ENCODE results near the gene FXYD4.
"Not testable (repeated sequence)": the region's sequence is repeated elsewhere in the genome, so short reads cannot be mapped to it uniquely, and the experiment has no call there.

Gene FXYD4

DNA sequence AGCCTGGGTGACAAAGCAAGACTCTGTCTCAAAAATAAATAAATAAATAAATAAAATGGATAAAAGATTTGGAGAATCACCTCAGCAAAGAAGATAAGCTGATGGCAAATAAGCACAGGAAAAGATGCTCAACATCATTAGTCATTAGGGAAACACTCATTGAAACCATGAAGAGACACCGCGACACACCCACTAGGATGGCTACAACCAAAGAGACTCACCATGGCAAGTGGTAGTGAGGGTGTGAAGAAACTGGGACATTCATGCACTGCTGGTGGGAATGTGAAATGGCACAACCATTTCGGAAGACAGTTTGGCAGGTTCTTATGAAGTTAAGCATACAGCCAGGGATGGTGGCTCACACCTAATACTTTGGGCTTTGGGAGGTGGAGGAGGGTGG lies 37.8 kb upstream of the FXYD4 start:
- DNase-seq (ENCODE audit: insufficient read length, low spot score) (no peak), FAIRE-seq (no peak)
- TF ChIP-seq POU2F2 (IDR thresholded peaks at IDR 0.05; ENCODE audit: low read depth, low read length) (no peak), POLR2AphosphoS5 (IDR thresholded peaks at IDR 0.05; ENCODE audit: low read depth, low read length) (no peak), TAF1 (IDR thresholded peaks at IDR 0.05; ENCODE audit: low read depth, low read length) (no peak), PAX5 (IDR thresholded peaks at IDR 0.05; ENCODE audit: insufficient read depth, low read length, severe bottlenecking) (no peak), SPI1 (IDR thresholded peaks at IDR 0.05; ENCODE audit: low read depth, low read length) (no peak), POLR2A (IDR thresholded peaks at IDR 0.05; ENCODE audit: low read depth, low read length) (no peak)

DNA sequence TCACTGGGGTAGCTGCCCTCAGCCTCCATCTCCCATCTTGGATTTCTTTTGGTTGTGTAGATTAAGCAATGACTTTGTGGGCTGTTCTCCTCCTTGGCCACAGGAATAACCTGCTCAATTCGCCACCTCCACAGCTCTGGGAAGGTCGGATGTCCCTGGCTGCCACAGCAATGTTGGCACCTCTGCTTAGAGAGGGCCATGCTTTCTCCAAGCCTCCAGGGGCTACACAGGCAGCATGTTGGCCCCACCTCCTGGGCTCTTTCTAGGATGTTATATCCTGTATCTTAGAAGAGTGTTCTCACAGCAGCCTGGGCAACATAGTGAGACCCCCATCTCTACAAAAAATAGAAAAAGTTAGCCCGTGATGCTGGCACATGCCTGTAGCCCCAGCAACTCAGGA lies 35.4 kb upstream of the FXYD4 start:
- DNase-seq (ENCODE audit: insufficient read length, low spot score) (no peak), FAIRE-seq (no peak)
- TF ChIP-seq TAF1 (IDR thresholded peaks at IDR 0.05; ENCODE audit: low read depth, low read length) (no peak), POLR2AphosphoS5 (IDR thresholded peaks at IDR 0.05; ENCODE audit: low read depth, low read length) (no peak), POLR2A (IDR thresholded peaks at IDR 0.05; ENCODE audit: low read depth, low read length) (no peak), PAX5 (IDR thresholded peaks at IDR 0.05; ENCODE audit: insufficient read depth, low read length, severe bottlenecking) (no peak), POU2F2 (IDR thresholded peaks at IDR 0.05; ENCODE audit: low read depth, low read length) (no peak), SPI1 (IDR thresholded peaks at IDR 0.05; ENCODE audit: low read depth, low read length) (no peak)

DNA sequence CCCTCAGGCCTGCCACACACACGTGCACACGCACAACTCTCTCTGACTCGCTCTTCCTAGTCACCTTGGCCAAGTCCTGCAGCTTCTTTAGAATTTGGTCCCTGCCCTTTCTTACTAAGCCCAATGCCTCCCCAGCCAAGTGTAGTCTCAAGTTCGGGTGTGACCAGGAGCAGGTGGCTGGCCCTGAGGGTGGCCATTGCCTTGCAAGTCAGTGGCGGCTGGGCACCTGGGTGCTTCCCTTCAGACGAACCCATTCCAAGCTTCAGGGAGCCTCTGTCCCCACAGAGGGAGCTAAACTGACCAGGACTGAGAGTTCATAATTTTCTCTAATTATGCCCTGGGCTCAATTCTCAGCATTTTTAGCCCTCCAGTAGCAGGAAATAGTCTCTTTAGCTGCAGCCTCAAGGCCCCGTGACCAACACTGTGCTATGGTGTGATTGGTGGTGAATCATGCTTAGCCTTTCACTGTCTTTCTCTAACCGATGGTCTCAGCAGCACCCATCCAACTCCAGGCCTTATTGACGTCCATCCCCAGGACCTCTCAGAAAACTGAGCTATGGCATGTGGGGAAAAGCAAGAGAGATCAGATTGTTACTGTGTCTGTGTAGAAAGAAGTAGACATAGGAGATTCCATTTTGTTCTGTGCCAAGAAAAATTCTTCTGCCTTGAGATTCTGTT lies 34.7 kb upstream of the FXYD4 start:
- no peak for TF ChIP-seq TAF1 (IDR thresholded peaks at IDR 0.05; ENCODE audit: low read depth, low read length)
- TF ChIP-seq SPI1 (IDR thresholded peaks at IDR 0.05; ENCODE audit: low read depth, low read length), result no peak
- no peak for TF ChIP-seq POU2F2 (IDR thresholded peaks at IDR 0.05; ENCODE audit: low read depth, low read length)
- FAIRE-seq, result no peak
- no peak for DNase-seq (ENCODE audit: insufficient read length, low spot score)

DNA sequence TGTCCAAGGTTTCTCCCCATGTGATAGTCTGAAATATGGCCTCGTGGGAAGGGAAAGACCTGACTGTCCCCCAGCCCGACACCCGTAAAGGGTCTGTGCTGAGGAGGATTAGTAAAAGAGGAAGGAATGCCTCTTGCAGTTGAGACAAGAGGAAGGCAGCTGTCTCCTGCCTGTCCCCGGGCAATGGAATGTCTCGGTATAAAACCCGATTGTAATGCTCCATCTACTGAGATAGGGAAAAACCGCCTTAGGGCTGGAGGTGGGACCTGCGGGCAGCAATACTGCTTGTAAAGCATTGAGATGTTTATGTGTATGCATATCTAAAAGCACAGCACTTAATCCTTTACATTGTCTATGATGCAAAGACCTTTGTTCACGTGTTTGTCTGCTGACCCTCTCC lies 33.9 kb upstream of the FXYD4 start:
- DNase-seq (ENCODE audit: insufficient read length, low spot score); FAIRE-seq: not testable (repeated sequence)

DNA sequence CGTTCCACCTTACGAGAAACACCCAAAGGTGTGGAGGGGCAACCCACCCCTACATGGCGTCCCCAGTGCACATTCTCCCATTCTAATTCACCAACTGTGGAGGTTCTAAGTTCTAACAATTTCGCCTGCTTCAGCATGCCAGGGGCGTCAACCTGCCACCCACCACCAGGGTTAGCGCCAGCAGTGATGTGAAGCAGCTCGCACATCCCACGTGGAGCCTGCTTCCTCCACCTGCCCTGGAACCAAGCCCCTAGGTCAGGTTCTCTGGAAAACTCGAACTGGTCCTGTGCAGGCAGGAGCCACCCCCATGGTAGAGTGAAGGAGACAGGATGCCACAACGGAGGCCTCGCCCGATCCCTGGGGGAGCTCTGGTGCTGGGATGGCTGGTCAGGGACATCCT lies 33.3 kb upstream of the FXYD4 start:
- FAIRE-seq (no peak), DNase-seq (ENCODE audit: insufficient read length, low spot score) (no peak)
- TF ChIP-seq POLR2A (IDR thresholded peaks at IDR 0.05; ENCODE audit: low read depth, low read length), result no peak
- TF ChIP-seq POLR2AphosphoS5 (IDR thresholded peaks at IDR 0.05; ENCODE audit: low read depth, low read length), result no peak
- no peak for TF ChIP-seq PAX5 (IDR thresholded peaks at IDR 0.05; ENCODE audit: insufficient read depth, low read length, severe bottlenecking)
- TF ChIP-seq POU2F2 (IDR thresholded peaks at IDR 0.05; ENCODE audit: low read depth, low read length), result no peak
- TF ChIP-seq TAF1 (IDR thresholded peaks at IDR 0.05; ENCODE audit: low read depth, low read length), result no peak
- no peak for TF ChIP-seq SPI1 (IDR thresholded peaks at IDR 0.05; ENCODE audit: low read depth, low read length)

DNA sequence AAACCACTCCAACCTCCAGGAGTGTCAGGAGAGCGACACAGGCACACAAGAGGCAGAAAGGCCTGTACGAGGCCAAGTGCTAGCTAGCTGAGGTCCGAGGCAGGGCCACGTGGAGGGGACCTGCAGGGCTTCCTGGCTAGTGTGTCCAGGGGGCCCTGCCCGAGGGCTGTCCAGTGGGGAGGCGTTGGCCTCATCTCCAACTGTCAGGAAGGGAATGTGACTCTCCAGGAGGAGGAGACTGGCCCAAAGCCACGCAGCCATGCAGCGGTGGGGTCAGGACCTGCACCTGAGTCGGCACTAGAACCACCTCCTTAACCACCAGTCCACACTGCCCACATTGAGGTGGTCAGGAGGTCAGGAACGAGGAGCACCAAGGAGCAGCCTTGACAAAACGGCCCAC lies 32.3 kb upstream of the FXYD4 start:
- DNase-seq (ENCODE audit: insufficient read length, low spot score) (no peak), FAIRE-seq (no peak)
- no peak for TF ChIP-seq TAF1 (IDR thresholded peaks at IDR 0.05; ENCODE audit: low read depth, low read length)
- TF ChIP-seq POU2F2 (IDR thresholded peaks at IDR 0.05; ENCODE audit: low read depth, low read length), result no peak
- no peak for TF ChIP-seq POLR2AphosphoS5 (IDR thresholded peaks at IDR 0.05; ENCODE audit: low read depth, low read length)
- TF ChIP-seq POLR2A (IDR thresholded peaks at IDR 0.05; ENCODE audit: low read depth, low read length), result no peak
- TF ChIP-seq PAX5 (IDR thresholded peaks at IDR 0.05; ENCODE audit: insufficient read depth, low read length, severe bottlenecking), result no peak
- no peak for TF ChIP-seq SPI1 (IDR thresholded peaks at IDR 0.05; ENCODE audit: low read depth, low read length)

DNA sequence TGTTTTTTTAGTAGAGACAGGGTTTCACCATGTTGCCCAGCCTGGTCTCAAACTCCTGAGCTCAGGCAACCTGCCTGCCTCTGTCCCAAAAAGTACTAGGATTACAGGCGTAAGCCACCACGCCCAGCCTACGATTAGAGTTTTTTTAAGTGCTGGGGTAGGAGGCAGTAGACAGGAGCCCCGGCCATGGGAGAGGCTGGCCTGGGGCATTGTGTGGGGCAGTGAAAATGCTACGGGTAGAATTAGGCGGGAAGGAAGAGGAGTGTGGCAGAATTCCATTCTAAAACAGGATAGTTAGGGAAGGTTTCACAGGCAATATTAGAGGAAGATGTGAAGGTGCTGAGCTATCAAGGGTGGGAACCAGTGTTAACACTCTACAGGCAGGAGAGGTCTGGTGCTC lies 31.3 kb upstream of the FXYD4 start:
- TF ChIP-seq POLR2A (IDR thresholded peaks at IDR 0.05; ENCODE audit: low read depth, low read length) (no peak), TAF1 (IDR thresholded peaks at IDR 0.05; ENCODE audit: low read depth, low read length) (no peak), POLR2AphosphoS5 (IDR thresholded peaks at IDR 0.05; ENCODE audit: low read depth, low read length) (no peak), PAX5 (IDR thresholded peaks at IDR 0.05; ENCODE audit: insufficient read depth, low read length, severe bottlenecking) (no peak), SPI1 (IDR thresholded peaks at IDR 0.05; ENCODE audit: low read depth, low read length) (no peak), POU2F2 (IDR thresholded peaks at IDR 0.05; ENCODE audit: low read depth, low read length) (no peak)
- no peak for FAIRE-seq

DNA sequence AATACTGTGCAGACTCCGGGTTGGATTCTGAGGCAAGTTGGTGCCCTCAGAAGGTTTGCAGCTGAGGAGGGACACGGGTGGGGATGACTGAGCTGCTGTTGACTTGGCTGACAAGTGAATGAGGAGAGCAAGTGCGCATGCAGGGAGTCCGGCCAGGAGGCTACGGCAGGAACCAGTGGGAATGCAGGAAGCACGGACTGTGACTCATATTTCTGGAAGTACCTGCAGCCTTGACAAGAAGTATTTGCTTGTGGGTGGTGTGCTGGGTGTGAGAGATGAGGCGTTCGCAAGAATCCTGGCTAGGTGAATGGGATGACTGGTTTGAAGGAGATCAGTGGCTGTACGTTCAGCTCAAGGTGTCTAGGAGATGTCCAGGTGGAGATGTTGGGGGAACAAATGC lies 30.8 kb upstream of the FXYD4 start:
- DNase-seq (ENCODE audit: insufficient read length, low spot score) (no peak), FAIRE-seq (no peak)
- TF ChIP-seq PAX5 (IDR thresholded peaks at IDR 0.05; ENCODE audit: insufficient read depth, low read length, severe bottlenecking) (no peak), POLR2AphosphoS5 (IDR thresholded peaks at IDR 0.05; ENCODE audit: low read depth, low read length) (no peak)

More for the DNA sequence above, 31.3 kb upstream of the FXYD4 start:
- no peak for DNase-seq (ENCODE audit: insufficient read length, low spot score)

DNA sequence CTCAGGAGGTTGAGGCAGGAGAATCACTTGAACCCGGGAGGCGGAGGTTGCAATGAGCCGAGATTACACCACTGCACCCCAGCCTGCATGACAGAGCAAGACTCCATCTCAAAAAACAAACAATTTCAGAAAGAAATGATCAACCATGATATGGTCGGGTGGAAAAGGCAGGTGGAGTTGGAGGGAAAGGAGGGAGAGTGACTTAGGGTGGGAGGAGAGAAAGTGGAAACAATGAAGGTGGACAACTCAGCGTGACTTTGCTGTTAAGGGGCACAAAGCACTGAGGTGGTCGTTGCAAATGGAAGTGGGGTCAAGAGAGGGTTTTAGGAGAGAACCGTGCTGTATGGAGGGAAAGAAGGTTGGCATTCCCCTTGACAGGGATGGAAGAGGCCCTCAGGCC lies 30.0 kb upstream of the FXYD4 start:
- no peak for FAIRE-seq
- DNase-seq (ENCODE audit: insufficient read length, low spot score), result no peak
- TF ChIP-seq POLR2AphosphoS5 (IDR thresholded peaks at IDR 0.05; ENCODE audit: low read depth, low read length), result no peak
- no peak for TF ChIP-seq PAX5 (IDR thresholded peaks at IDR 0.05; ENCODE audit: insufficient read depth, low read length, severe bottlenecking)
- no peak for TF ChIP-seq POU2F2 (IDR thresholded peaks at IDR 0.05; ENCODE audit: low read depth, low read length)
- no peak for TF ChIP-seq TAF1 (IDR thresholded peaks at IDR 0.05; ENCODE audit: low read depth, low read length)
- TF ChIP-seq SPI1 (IDR thresholded peaks at IDR 0.05; ENCODE audit: low read depth, low read length), result no peak
- TF ChIP-seq POLR2A (IDR thresholded peaks at IDR 0.05; ENCODE audit: low read depth, low read length), result no peak

DNA sequence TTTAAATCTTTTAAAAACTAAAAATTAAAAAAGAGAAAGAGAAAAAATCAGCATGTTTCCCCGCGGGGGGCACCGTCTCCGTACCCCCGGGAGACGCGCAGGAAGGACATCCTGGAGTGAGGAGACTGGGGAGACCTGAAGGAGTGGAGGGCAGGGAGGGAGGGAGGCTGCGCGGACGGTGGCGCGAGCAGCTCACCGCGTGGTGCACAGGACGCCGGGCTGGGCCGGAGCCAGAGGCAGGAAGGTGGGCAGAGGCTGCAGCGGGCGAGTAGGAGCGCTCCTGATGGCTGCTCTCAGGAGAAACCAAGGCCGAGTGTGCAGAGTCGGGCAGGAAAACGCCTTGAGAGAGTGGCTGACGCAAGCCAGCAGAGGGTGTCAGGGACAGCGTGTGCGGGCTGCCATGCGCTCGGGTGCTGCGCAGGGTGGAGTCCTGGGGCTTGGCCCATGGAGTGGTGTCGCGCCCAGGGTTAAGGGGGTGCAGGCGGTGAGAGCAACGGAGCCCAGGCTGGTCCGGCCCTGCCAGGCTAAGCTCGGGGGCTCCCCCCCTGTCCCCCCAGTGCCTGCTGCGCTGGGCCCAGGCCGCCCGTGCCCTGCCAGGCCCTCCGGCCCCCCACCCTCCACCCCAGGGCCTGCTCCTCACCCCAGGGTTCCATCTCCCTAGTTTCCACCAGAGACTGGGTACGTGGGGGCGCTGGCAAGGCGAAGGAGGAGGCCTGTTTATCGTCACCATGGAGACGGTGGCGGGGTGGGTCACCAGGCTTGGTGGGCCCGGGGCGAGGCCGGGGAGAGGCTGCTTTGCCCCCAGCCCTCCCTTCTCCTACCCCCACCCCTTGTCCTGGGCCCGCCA lies 28.9 kb upstream of the FXYD4 start:
- TF ChIP-seq POU2F2 (IDR thresholded peaks at IDR 0.05; ENCODE audit: low read depth, low read length) (no peak), SPI1 (IDR thresholded peaks at IDR 0.05; ENCODE audit: low read depth, low read length) (no peak), POLR2AphosphoS5 (IDR thresholded peaks at IDR 0.05; ENCODE audit: low read depth, low read length) (no peak), PAX5 (IDR thresholded peaks at IDR 0.05; ENCODE audit: insufficient read depth, low read length, severe bottlenecking) (no peak), TAF1 (IDR thresholded peaks at IDR 0.05; ENCODE audit: low read depth, low read length) (no peak), POLR2A (IDR thresholded peaks at IDR 0.05; ENCODE audit: low read depth, low read length) (no peak)
- FAIRE-seq (no peak), DNase-seq (ENCODE audit: insufficient read length, low spot score) (no peak)
